HG03175 (cell line): ENCODE data around the gene EDN1.

Experiments
- ATAC-seq: cut with Tn5 transposase; IDR thresholded peaks from one replicate; pipeline ENCODE4 v1.9.1; 2021; ENCODE audit warnings: mild to moderate bottlenecking, moderate library complexity; ENCODE audit not compliant: unreplicated experiment

Gene EDN1

DNA sequence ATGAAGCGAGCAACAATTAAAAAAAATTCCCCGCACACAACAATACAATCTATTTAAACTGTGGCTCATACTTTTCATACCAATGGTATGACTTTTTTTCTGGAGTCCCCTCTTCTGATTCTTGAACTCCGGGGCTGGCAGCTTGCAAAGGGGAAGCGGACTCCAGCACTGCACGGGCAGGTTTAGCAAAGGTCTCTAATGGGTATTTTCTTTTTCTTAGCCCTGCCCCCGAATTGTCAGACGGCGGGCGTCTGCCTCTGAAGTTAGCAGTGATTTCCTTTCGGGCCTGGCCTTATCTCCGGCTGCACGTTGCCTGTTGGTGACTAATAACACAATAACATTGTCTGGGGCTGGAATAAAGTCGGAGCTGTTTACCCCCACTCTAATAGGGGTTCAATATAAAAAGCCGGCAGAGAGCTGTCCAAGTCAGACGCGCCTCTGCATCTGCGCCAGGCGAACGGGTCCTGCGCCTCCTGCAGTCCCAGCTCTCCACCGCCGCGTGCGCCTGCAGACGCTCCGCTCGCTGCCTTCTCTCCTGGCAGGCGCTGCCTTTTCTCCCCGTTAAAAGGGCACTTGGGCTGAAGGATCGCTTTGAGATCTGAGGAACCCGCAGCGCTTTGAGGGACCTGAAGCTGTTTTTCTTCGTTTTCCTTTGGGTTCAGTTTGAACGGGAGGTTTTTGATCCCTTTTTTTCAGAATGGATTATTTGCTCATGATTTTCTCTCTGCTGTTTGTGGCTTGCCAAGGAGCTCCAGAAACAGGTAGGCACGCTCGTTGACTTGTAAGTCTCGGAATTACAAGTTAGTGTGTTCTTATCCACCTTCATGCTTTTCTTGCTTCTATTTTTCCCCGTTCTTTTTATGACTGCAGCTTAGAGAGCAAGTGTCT lies at the start of gene EDN1:
TSS of gene EDN1 (plus strand) at position 429 of the 888 bp plus-strand sequence. CDS start at position 698, 269 bp downstream.
- peak; percentile 81 for ATAC-seq

DNA sequence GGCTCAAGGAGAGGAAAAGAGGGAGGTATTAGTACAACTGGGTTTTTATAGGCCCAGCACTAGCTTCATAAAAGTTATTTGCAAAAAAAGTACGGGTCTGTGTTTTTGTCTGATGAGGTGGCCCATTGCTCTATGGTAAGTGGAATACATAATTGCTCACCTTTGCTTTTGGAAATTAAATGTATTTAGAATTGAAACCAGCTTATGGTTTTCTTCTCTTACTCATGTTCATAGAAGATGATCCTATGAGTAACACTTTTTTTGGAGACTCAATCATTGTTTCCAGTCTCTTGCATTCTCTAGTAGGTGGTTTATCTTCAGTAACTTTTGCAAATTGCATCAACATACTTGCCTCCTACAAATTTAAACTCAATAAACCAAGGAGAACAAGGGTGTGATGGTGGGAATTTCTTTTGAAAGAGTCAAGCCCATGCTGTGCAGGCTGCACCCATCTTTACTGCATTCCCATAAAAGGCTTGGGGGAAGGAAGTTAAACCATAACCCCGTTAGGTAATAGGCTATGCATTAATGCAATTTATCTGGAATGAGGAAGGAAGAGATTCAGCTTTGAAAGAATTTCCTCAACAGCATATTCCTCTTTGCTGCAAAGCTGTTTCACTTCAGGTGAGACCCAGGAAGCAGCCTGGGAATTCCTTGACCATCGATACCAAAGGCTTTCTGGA lies 48.5 kb upstream of the EDN1 start:
- no peak for ATAC-seq

- no peak for ATAC-seq
Observed at GRCh38 chr6:12243169-12243568, 47.0 kb upstream of the EDN1 start.

DNA sequence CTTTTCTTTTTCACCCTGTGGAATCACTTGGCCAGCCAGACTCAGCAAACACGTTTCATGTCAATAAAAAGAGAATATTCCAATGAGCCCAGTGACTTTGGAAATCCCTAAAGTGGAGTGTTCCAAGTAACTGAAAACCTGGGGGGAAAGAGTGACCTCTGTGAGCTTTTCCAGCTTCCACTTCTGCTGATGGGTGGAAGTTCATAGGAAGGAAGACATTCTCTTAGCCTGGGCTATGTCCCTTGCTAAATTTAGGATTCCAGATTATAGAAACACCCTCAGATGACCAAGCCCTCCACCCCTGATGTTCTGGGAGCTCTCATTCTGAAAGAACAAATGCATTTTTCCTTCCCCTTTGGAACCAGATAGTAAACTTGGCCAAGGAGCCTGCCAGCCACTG lies 44.8 kb upstream of the EDN1 start:
- no peak for ATAC-seq

DNA sequence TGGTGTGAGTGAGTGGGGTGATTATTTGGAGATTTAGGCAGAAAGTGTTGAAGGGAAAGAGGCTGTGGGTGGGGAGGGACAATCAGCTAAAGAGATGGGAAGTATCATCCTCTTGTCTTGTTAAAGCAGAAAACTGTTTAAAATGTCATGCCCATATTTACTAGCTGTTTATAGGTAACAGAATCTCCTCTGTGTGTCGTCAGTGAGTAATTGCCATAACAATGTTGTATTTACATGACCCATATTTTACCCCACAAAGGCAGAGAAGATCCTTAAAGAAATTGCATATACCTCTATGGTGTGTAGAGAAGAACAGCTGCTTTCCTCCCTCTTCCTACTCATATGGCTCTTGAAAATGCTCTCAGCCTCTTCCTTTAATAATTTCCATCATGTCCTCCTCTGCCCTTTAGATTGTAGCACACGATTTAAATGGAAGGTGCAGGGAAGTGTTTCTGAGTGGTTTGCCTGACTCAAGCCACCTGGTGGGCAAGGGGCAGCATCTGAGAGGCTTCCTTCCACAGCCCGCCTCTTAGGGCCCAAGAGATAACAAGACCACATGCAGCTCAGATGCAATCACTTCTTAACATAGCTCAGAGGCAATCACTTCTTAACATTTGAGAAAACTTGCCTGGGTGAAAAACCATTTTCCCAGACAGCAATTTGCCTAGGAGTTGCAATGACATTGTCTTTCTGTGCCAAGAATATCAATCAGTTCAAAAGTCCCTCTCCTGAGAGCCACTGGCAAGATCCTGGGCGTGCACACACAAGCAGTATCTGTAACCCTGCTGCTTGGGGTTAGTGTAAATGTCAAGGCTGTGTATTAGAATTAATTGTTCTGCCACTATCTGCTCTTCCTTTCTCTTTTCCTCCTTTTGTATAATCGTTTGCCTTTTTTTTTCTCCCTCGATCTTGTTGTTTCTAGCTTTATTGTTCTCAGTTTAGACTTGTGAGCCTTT lies 44.1 kb upstream of the EDN1 start:
- no peak for ATAC-seq

DNA sequence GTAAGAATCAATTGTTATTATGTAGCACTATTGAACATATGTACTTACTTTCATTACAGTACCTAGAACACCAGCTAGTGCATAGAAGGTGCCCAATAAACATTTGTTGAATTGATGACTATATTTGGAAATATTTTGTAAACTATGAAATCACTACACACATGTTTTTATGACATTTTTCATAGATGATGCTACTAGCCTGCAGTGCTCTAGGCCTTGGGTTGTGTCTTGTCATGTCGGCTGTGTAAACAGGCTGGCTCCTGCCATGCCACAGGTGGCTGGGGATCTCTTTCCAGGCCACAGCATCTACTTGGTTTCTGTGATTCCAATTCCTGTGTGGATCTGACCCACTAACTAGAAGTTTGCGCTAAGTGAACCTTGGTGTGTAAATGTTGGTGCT lies 43.3 kb upstream of the EDN1 start:
- no peak for ATAC-seq

GRCh38 chr6:12249541-12250382 lies 40.4 kb upstream of the EDN1 start:
- no peak for ATAC-seq

- ATAC-seq = no peak
Observed at GRCh38 chr6:12250383-12250770, 39.8 kb upstream of the EDN1 start.

DNA sequence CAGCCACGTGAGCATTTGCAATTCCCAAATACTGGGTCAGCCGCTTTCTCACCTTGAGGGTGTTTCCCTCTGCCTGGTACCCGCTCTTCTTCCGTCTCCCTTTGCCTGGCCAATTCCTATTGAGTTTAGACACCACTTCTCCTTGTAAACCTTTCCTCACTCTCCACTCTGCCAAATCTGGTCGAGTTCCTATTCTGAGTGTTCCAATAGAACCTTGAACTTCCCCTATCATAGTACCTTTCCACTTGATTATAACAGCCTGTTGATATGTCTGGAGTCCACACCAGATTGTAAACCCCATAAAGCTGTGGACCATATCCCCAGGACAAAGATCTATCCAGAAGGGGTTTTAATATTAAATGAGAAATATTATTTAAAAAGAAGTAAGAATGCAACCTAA lies 36.0 kb upstream of the EDN1 start:
- no peak for ATAC-seq

DNA sequence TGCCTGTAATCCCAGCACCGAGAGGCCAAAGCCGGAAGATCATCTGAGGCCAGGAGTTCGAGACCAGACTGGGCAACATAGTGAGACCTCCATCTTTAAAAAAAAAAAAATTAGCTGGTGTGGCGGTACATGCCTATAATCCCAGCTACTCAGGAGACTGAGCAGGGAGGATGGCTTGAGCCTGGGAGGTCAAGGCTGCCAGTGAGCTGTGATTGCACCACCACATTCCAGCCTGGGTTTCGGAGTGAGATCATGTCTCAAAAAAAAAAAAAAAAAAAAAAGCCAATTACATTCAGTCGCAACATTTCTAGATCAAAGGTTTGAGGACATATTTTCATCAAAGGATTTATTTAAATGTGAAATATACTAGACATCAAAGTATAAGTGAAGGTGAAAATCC lies 32.0 kb upstream of the EDN1 start:
- no peak for ATAC-seq

DNA sequence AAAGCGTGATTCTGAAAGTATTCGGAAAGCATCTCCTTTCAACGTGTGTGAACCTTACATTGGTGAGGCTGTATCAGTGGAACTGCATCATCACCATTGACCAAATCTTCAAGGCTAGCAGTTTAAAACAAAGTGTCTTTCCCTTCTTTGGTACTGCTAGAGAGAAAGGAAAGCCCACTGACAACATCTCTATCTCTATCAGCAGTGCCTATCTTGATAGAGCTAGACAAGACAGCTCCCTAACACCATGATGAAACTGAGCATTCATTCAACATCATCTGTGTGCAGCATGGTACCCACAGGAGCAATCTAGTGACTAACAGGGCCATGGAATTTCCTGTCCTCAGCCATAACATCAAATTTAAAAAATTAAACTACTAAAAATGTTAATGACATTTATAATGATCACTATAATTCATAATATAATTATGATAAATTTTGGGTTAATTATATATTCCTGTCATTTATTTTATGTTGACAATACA lies 31.5 kb upstream of the EDN1 start:
- ATAC-seq = no peak

- ATAC-seq = no peak
Observed at GRCh38 chr6:12260458-12261093, 29.6 kb upstream of the EDN1 start.

DNA sequence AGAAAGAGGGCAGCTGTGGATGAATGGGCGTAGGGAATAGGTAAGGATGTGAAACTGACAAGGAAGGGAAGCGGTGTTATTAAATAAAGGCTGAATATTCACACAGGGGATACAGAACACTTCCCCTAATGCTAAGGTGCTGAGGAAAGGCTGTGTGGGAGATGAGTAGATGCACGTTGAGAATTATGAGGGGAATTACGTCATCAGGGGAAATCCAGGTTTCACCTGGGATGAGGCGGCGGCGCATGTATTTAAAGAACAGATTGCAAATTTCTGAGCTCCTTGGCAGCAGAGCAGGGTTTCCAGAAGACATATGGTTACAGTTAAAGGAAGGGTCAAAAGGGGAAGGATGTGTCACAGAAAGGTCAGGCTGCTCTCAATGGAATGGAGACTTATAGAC lies 28.7 kb upstream of the EDN1 start:
- ATAC-seq = no peak

GRCh38 chr6:12262236-12263061 lies 27.7 kb upstream of the EDN1 start:
- no peak for ATAC-seq

DNA sequence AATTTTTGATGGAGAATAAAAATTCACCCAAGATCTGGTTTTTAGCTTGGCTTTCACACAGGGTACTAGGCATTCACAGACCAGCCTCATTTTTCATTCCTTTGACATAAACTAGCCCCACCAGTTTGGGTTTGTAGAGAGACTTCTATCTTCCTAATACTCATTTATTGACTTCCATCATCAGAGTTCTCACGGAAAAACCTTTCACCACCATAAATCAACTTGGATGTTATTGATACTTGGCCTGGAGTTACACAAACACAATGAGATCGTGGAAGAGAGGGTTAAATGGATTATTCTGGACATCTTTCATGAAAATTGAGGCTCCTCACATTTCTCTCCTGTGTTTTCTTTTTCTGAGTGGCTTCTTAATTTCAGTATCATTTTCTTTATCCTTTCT lies 26.8 kb upstream of the EDN1 start:
- ATAC-seq = no peak

- no peak for ATAC-seq
Observed at GRCh38 chr6:12264671-12265070, 25.5 kb upstream of the EDN1 start.

DNA sequence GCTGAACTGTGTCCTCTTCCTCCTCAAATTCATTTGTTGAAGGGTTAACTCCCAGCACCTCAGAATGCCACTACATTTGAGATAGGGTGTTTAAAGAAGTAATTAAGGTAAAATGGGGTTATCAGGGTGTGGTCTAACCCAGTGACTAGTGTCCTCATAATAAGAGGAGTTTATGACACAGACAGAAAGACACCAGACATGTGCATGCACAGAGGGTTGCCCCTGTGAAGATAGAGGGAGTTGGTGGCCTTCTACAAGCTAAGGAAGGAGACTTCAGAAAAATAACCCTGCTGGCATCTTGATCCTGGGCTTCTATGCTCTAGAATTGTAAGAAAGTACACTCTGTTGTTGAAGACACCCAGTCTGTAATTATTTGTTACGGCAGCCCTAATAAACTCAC lies 24.9 kb upstream of the EDN1 start:
- no peak for ATAC-seq

DNA sequence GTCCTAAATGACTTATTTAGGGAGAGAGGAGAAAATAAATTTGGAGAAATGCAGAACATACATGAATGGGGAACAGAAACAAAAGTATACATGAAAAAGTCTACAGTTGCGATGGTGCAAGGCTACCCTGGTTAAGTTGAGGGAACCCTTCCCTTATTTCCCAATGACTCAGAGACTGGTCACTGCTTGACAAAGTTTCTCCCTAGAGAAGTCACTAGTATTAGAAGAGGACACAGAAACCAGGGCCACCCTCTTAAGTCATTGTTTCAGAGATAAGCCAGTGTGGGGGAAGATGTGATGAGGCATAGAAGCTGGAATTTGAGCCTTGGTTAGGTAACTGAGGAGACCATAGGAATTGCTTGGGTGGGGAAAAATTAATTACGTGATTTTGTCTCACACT lies 24.4 kb upstream of the EDN1 start:
- ATAC-seq = no peak

DNA sequence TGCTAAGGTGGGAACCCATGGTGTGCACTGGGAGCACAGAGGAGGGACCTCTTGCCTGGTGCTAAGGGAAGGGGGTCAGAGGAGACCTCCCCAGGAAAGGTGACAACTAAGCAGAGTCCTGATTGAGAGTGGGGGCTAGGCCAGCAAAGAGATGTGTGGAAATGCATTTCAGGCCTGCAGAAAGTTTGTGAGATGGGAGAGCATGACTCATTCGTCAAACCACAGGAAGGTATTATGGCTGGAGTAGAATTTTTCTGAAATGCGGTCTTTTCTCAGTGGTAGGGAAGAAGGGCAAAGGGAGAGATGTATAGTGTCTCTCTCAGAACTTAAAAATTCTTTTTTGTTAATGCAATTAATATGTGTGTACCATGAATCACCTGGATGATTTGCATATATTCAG lies 23.6 kb upstream of the EDN1 start:
- no peak for ATAC-seq
